ENCODE measurements around the gene HS6ST2. TPM values are rescaled to one million over a fixed set of nuclear protein-coding genes. Genes with fewer than 3 reads are reported as not detected.
A peak's percentile ranks its signal among the peaks of the same experiment; 100 is the strongest.

The HS6ST2 gene

GRCh38 chrX:132590350-132591026, 367.9 kb downstream of the HS6ST2 start:
- Histone ChIP-seq H3K4me1 (ENCODE audit: control insufficient read depth, low read depth, low read length) (no peaks in the 10 kb centered on the region), H2AK5ac (ENCODE audit: low read length) (no peak overlapping the region), H3K27me3 (ENCODE audit: insufficient read depth, low read length, poor library complexity) (no peaks in the 10 kb centered on the region), H3K4ac (ENCODE audit: low read depth, low read length) (no peak overlapping the region), H3K79me1 (ENCODE audit: low read length) (no peaks in the 10 kb centered on the region), H3K18ac (ENCODE audit: low read length) (no peak overlapping the region), H3K4me2 (ENCODE audit: low read length) (no peak overlapping the region), H4K5ac (ENCODE audit: low read length) (no peak overlapping the region), H3K23ac (ENCODE audit: low read length) (no peak overlapping the region), H2BK15ac (replicated peaks; ENCODE audit: low read depth) (no peak overlapping the region), H4K8ac (ENCODE audit: low read depth, low read length) (no peak overlapping the region), H2BK120ac (ENCODE audit: low read depth, low read length) (no peak overlapping the region), H3K27ac (ENCODE audit: low read depth, low read length) (no peak overlapping the region), H3K36me3 (ENCODE audit: control insufficient read depth, insufficient read depth, low read length) (no peaks in the 10 kb centered on the region), H3K9ac (ENCODE audit: low read length) (no peak overlapping the region), H2BK5ac (ENCODE audit: low read length) (no peak overlapping the region), H3K4me3 (ENCODE audit: low read length) (no peak overlapping the region), H3K56ac (ENCODE audit: low read length) (no peak overlapping the region), H3K79me2 (ENCODE audit: control insufficient read depth, insufficient read depth, low read length) (no peaks in the 10 kb centered on the region)
- no CpG with 5 or more reads among the region's 2 CpGs for WGBS (ENCODE audit: extremely low coverage, insufficient coverage, low lambda C conversion rate)
- DNase-seq: peak; percentile 3

DNA sequence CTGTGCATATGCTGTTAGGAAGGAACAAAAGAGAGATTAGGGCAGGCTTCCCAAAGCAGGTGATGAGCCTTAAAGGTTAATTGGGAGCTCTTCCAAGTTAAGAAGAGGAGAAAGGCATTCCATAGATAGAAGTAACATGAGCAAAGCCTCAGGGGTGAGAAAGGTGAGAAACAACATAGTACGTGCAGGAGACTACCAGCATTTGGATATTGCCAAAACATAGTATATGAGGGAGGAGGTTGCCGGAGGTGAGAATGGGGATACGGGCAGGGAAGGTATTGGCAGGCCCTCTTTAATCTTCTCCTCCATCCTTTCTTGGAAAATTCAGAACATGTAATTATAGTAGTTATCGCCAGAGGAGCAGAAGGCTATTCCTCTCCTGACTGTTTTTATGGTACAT, 373.5 kb downstream of the HS6ST2 start:
- Histone ChIP-seq H3K9ac (ENCODE audit: low read length) (no peak overlapping the region), H2AK5ac (ENCODE audit: low read length) (no peak overlapping the region), H3K4me3 (ENCODE audit: low read length) (no peak overlapping the region), H2BK120ac (ENCODE audit: low read depth, low read length) (no peak overlapping the region), H4K5ac (ENCODE audit: low read length) (no peak overlapping the region), H3K18ac (ENCODE audit: low read length) (no peak overlapping the region), H3K4me2 (ENCODE audit: low read length) (no peak overlapping the region), H3K27me3 (ENCODE audit: insufficient read depth, low read length, poor library complexity) (no peaks in the 10 kb centered on the region), H3K4ac (ENCODE audit: low read depth, low read length) (no peak overlapping the region), H4K8ac (ENCODE audit: low read depth, low read length) (no peak overlapping the region), H3K27ac (ENCODE audit: low read depth, low read length) (no peak overlapping the region), H2BK15ac (replicated peaks; ENCODE audit: low read depth) (no peak overlapping the region), H3K79me1 (ENCODE audit: low read length) (no peaks in the 10 kb centered on the region), H3K4me1 (ENCODE audit: control insufficient read depth, low read depth, low read length) (no peaks in the 10 kb centered on the region), H2BK5ac (ENCODE audit: low read length) (no peak overlapping the region), H3K36me3 (ENCODE audit: control insufficient read depth, insufficient read depth, low read length) (no peaks in the 10 kb centered on the region), H3K79me2 (ENCODE audit: control insufficient read depth, insufficient read depth, low read length) (no peaks in the 10 kb centered on the region), H3K56ac (ENCODE audit: low read length) (no peak overlapping the region), H3K23ac (ENCODE audit: low read length) (no peak overlapping the region)
- no peak for DNase-seq
- no CpG with 5 or more reads among the region's 4 CpGs for WGBS (ENCODE audit: extremely low coverage, insufficient coverage, low lambda C conversion rate)

DNA sequence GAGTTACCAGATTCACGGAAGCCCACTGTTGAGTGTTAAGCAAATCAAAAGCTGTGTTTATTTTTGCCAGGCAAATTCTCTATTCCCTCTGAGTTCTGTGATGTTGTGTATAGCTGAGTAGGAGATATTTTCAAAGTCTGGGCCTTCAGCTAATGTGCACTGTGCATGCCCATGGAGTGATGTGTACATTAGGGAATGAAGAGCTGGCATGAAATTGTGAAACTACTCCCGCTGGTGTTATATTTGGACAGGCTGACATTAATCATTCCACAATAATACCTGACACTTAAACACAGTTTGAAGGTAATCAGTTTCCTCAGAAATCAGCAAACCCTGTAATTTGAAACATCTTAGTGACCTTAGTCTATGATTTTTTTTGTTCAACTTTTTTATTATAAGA, 381.5 kb downstream of the HS6ST2 start:
- Histone ChIP-seq H3K23ac (ENCODE audit: low read length) (no peak overlapping the region), H4K8ac (ENCODE audit: low read depth, low read length) (no peak overlapping the region), H3K18ac (ENCODE audit: low read length) (no peak overlapping the region), H3K4ac (ENCODE audit: low read depth, low read length) (no peak overlapping the region), H2AK5ac (ENCODE audit: low read length) (no peak overlapping the region), H3K27ac (ENCODE audit: low read depth, low read length) (no peak overlapping the region), H3K27me3 (ENCODE audit: insufficient read depth, low read length, poor library complexity) (no peaks in the 10 kb centered on the region), H3K79me2 (ENCODE audit: control insufficient read depth, insufficient read depth, low read length) (no peaks in the 10 kb centered on the region), H2BK5ac (ENCODE audit: low read length) (no peak overlapping the region), H2BK120ac (ENCODE audit: low read depth, low read length) (no peak overlapping the region), H3K4me1 (ENCODE audit: control insufficient read depth, low read depth, low read length) (no peaks in the 10 kb centered on the region), H3K36me3 (ENCODE audit: control insufficient read depth, insufficient read depth, low read length) (no peaks in the 10 kb centered on the region), H3K9ac (ENCODE audit: low read length) (no peak overlapping the region), H3K4me2 (ENCODE audit: low read length) (no peak overlapping the region), H3K4me3 (ENCODE audit: low read length) (no peak overlapping the region), H3K56ac (ENCODE audit: low read length) (no peak overlapping the region), H3K79me1 (ENCODE audit: low read length) (no peaks in the 10 kb centered on the region), H2BK15ac (replicated peaks; ENCODE audit: low read depth) (no peak overlapping the region), H4K5ac (ENCODE audit: low read length) (no peak overlapping the region)
- DNase-seq: no peak
- no CpG with 5 or more reads among the region's 2 CpGs for WGBS (ENCODE audit: extremely low coverage, insufficient coverage, low lambda C conversion rate)

Small RNA genes lying within 50 kb of the gene (small RNA-seq; reads per million reads assigned to genes)
- gene RNU6-98P (ENCODE audit: insufficient read depth) (not detected), gene Z82205.1 (ENCODE audit: insufficient read depth) (not detected)
